Cerebellar nuclear complex (tissue), 1 donor: Measurements from ENCODE around the gene DLX2.

ENCODE experiments used
- DNase-seq, 2 experiments: peaks; one replicate each; lab custom pipeline; 2025; lab: John Stamatoyannopoulos, UW

DLX2 gene

GRCh38 chr2:172107690-172108586, 5.2 kb upstream of the DLX2 start:
- DNase-seq = no peak

- no peak for DNase-seq
These were observed 3.6 kb upstream of the DLX2 start for GRCh38 chr2:172106108-172106961.

GRCh38 chr2:172105471-172106107, 2.9 kb upstream of the DLX2 start:
- no peak for DNase-seq

- DNase-seq = no peak
These were observed 972 bp upstream of the DLX2 start for GRCh38 chr2:172103471-172104272.

GRCh38 chr2:172101821-172102390, 794 bp downstream of the DLX2 start:
- DNase-seq = no peak

GRCh38 chr2:172100935-172101820, 1.5 kb downstream of the DLX2 start:
- DNase-seq = no peak

- DNase-seq = no peak
These were observed 2.4 kb downstream of the DLX2 start for GRCh38 chr2:172100080-172100934.

- no peak for DNase-seq
These were observed 3.1 kb downstream of the DLX2 start for GRCh38 chr2:172099472-172100079.

GRCh38 chr2:172098650-172099471, 3.8 kb downstream of the DLX2 start:
- DNase-seq = no peak

- DNase-seq = no peak
These were observed 4.4 kb downstream of the DLX2 start for GRCh38 chr2:172098287-172098649.

- no peak for DNase-seq
These were observed 5.1 kb downstream of the DLX2 start for GRCh38 chr2:172097557-172098131.

GRCh38 chr2:172096626-172097547, 5.8 kb downstream of the DLX2 start:
- no peak for DNase-seq

GRCh38 chr2:172095905-172096625, 6.6 kb downstream of the DLX2 start:
- DNase-seq = no peak

GRCh38 chr2:172095146-172095904, 7.4 kb downstream of the DLX2 start:
- DNase-seq = no peak
